HG02973 (cell line): ENCODE data around the gene MAGEH1.

Experiments used
- ATAC-seq: cut with Tn5 transposase; IDR thresholded peaks from one replicate; pipeline ENCODE4 v1.9.1; 2021; ENCODE audit warnings: moderate library complexity; ENCODE audit not compliant: unreplicated experiment

The MAGEH1 gene

GRCh38 chrX:55490121-55490520 lies 38.2 kb downstream of the MAGEH1 start:
- ATAC-seq: no peak

- ATAC-seq: no peak
These were observed 39.0 kb downstream of the MAGEH1 start for GRCh38 chrX:55490974-55491373.
